Spleen (tissue), 11 donors: ENCODE results near the gene PICK1. TPM values are rescaled to one million over a fixed set of nuclear protein-coding genes. Genes with fewer than 3 reads are reported as not detected.
A peak's percentile ranks its signal among the peaks of the same experiment; 100 is the strongest.

ENCODE experiments used
- DNase-seq: peaks from one replicate; pipeline ENCODE4 v3.0.0-alpha.2; 2020
- H3K27ac ChIP-seq, 8 donors: fragments of 200-600 bp; sonication (generic) in 7 of 8; 1 replicate in 4 of 8; 2 replicates in 4 of 8; pipeline versions ENCODE4 v1.5.0 to v1.8.0; 2016 to 2021; ENCODE audit warnings: inconsistent platforms in 4 of 8, mild to moderate bottlenecking in 4 of 8, moderate library complexity in 1 of 8
- H3K27me3 ChIP-seq, 7 donors: fragments of 200-600 bp; sonication (generic) in 6 of 7; replicated peaks in 1 of 7; 1 replicate in 4 of 7; 2 replicates in 3 of 7; pipeline versions ENCODE4 v1.5.0 to v1.8.0; 2016 to 2021; ENCODE audit warnings: inconsistent platforms in 3 of 7, mild to moderate bottlenecking in 1 of 7
- H3K36me3 ChIP-seq, 6 donors: fragments of 200-600 bp; sonication (generic) in 5 of 6; 1 replicate in 4 of 6; 2 replicates in 2 of 6; pipeline versions ENCODE4 v1.5.0 to v1.8.0; 2016 to 2021; ENCODE audit warnings: inconsistent platforms in 2 of 6
- H3K4me1 ChIP-seq, 6 donors: fragments of 200-600 bp; sonication (generic) in 5 of 6; 1 replicate in 3 of 6; 2 replicates in 3 of 6; pipeline versions ENCODE4 v1.5.0 to v1.8.0; 2016 to 2021; ENCODE audit warnings: inconsistent platforms in 3 of 6
- H3K4me3 ChIP-seq, 8 donors: fragments of 200-600 bp; sonication (generic) in 7 of 8; 1 replicate in 4 of 8; 2 replicates in 4 of 8; pipeline versions ENCODE4 v1.5.0 to v1.8.0; 2016 to 2021; ENCODE audit warnings: inconsistent platforms in 4 of 8, mild to moderate bottlenecking in 4 of 8, moderate library complexity in 2 of 8
- H3K9me3 ChIP-seq, 8 donors: fragments of 200-600 bp; sonication (generic) in 7 of 8; 1 replicate in 4 of 8; 2 replicates in 4 of 8; pipeline versions ENCODE4 v1.5.0 to v1.8.0; 2016 to 2021; ENCODE audit warnings: inconsistent platforms in 4 of 8
- POLR2A ChIP-seq, 3 donors: fragments of 450-650 bp; IDR thresholded peaks; one replicate each; pipeline ENCODE4 v1.5.1; 2017; ENCODE audit warnings: antibody characterized with exemption in 3 of 3, mild to moderate bottlenecking in 1 of 3
- POLR2AphosphoS5 ChIP-seq, 3 donors: sonication (generic); formaldehyde crosslinking; IDR thresholded peaks; one replicate each; pipeline ENCODE4 v1.5.1; 2017; ENCODE audit warnings: antibody characterized with exemption in 3 of 3
- WGBS, 5 donors: extraction: QIAGEN DNeasy Blood & Tissue Kit in 3 of 5; methylation state at CpG; one replicate each; pipeline versions ENCODE4 v1.1.5 to v1.1.7; 2013 to 2018; 5-methylcytosine and 5-hydroxymethylcytosine counted together
- intact Hi-C: fragments of 100-400 bp; cut with DNase I; formaldehyde crosslinking; loops from one replicate; pipeline ENCODE4 v1.15.0; 2023; ENCODE audit warnings: low total_unique reads
- polyA plus RNA-seq, 3 donors: library from polyadenylated mRNA; stranded (reverse); fragments of 200-250 nt; gene quantifications; one replicate each; pipeline ENCODE4 v1.2.1, GENCODE V29; 2013
- total RNA-seq, 7 donors: library from RNA; depleted of rRNA in 3 of 7; stranded (reverse); fragments of >200 nt in 3 of 7; fragmentation: NEBNext Ultra II Directional in 4 of 7; extraction: Animal tissue kit (Norgen Biotek cat#: 25700) in 4 of 7; gene quantifications; one replicate each; pipeline versions ENCODE4 v1.1.0 to v1.2.1, GENCODE V29; 2016 to 2021
- TF ChIP-seq, protein P1 (sequence below), 11 experiments: fragments of 200-600 bp in 7 of 11; fragments of 450-650 bp in 4 of 11; sonication (generic) in 4 of 11; IDR thresholded peaks in 8 of 11; conservative IDR thresholded peaks in 3 of 11; 1 replicate in 7 of 11; 2 replicates in 4 of 11; pipeline versions ENCODE4 v1.4.0 to v1.8.0; 2016 to 2021; ENCODE audit warnings: antibody characterized with exemption in 11 of 11, inconsistent platforms in 4 of 11, mild to moderate bottlenecking in 1 of 11
- donor health status: healthy with polysubstance abuse.
- donor health status: DM: no; HTN: no; CAD: no; lungs with moderate emphysema.
- donor health status: DM: no; HTN: no; CAD: no.
- donor health status: Bipolar disorder and iron deficiency.
- donor health status: healthy.
- donor health status: DM: no; HTN: no; CAD: no.
- donor health status: DM: yes; HTN: yes; CAD: no.

Gene PICK1
- total and polyA plus RNA-seq, 10 donors = 14.9 to 34.2 (median 28.4) TPM

DNA sequence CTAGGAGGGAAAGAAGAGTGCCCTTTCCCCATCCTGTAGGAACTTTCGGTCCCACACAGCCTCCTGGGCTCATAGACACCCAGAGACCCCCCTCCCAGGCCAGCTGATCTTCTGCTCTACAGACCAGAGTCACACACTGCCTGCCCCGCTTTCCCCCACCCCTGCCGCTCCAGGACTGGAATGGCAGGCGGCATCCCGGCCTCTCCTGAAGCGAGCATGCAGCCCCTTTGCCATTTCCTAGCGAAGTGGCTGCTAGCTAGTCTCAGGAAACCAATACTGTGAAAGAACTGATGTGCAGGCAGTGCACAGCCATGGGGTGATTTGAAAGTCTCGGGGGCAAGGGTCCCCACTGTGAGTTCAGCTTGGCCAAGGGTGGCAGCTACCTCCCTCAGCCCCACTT, 8.3 kb downstream of the PICK1 start:
- 96 to 97% (median 97%) methylated on average over 8 of the region's 8 CpGs for WGBS, 5 donors
- H3K4me3 ChIP-seq = no peak overlapping the region
- H3K9me3 ChIP-seq = no peaks in the 10 kb centered on the region
- intact Hi-C loops = loop anchor here (10.0 kb wide), 1 partner anchor 169 kb away; no protein-coding TSS in a partner anchor
- no peak for TF ChIP-seq POLR2A (IDR thresholded peaks at IDR 0.05)
- peak in 1 of 3 donors; percentile 15 for TF ChIP-seq POLR2AphosphoS5 (IDR thresholded peaks at IDR 0.05)
- DNase-seq = no peak
- H3K36me3 ChIP-seq = peaks cover 0 to 98% (median 55%) of the 10 kb centered on the region in 6 donors
- no peak overlapping the region for H3K27ac ChIP-seq
- H3K27me3 ChIP-seq = no peaks in the 10 kb centered on the region
- peaks cover 0 to 23% (median 9%) of the 10 kb centered on the region in 6 donors for H3K4me1 ChIP-seq

DNA sequence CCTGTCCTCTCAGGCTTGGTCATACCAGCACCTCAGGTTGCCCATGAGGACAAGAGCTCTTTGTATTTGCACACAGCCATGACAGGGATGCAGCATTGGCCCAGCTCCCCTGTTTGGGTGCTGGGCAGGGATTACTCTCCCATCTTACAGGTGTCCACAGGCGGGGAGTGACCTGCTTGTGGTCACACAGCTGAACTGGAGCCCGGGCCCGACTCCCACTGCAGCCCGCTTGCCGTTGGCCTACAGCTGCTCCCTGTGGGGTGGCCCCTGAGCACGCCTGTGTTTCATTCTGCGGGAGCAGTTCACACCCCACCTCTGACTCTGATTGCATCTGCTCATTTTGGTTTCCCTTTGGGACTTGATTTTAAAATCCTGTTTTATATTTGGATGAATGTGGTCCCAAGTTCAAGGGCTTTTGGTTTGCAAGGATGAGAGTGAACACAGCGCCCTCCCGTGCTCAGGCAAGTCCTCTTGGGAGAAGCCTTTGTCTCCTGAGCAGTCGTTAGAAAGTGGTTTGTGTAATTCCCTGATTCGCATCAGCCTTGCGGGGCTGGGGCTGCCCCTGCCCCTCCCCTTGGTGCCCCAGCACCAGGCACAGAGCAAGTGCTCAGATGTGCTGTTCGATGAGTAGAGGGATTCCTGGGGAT, 9.3 kb downstream of the PICK1 start:
- H3K27ac ChIP-seq = no peak overlapping the region
- TF ChIP-seq POLR2AphosphoS5 (IDR thresholded peaks at IDR 0.05) = peak in 1 of 3 donors; percentile 28
- TF ChIP-seq, protein P1, sequence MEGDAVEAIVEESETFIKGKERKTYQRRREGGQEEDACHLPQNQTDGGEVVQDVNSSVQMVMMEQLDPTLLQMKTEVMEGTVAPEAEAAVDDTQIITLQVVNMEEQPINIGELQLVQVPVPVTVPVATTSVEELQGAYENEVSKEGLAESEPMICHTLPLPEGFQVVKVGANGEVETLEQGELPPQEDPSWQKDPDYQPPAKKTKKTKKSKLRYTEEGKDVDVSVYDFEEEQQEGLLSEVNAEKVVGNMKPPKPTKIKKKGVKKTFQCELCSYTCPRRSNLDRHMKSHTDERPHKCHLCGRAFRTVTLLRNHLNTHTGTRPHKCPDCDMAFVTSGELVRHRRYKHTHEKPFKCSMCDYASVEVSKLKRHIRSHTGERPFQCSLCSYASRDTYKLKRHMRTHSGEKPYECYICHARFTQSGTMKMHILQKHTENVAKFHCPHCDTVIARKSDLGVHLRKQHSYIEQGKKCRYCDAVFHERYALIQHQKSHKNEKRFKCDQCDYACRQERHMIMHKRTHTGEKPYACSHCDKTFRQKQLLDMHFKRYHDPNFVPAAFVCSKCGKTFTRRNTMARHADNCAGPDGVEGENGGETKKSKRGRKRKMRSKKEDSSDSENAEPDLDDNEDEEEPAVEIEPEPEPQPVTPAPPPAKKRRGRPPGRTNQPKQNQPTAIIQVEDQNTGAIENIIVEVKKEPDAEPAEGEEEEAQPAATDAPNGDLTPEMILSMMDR (IDR thresholded peaks at IDR 0.05 in 8 of 11, conservative IDR thresholded peaks at IDR 0.05 in 3 of 11) = no peak
- WGBS, 5 donors = 77 to 95% (median 89%) methylated on average over 13 of the region's 13 CpGs

DNA sequence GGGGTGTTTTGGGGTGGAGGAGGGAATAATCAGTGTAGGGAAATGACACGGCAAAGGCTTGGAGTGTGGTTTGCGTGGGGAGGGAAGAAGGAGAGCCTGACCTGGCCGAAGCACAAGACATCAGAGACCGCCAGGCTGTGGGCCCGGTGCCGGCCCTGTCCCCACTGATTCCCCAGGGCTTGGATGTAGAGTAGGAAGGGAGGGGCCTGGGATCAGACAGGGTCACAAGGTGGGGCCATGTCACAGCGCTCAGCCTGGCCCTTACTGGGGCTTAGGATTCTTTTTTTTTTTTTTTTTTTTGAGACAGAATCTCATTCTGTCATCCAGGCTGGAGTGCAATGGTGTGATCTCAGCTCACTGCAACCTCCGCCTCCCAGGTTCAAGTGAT, 9.8 kb downstream of the PICK1 start:
- Histone ChIP-seq H3K27ac (no peak overlapping the region), H3K4me1 (peaks cover 0 to 20% (median 9%) of the 10 kb centered on the region in 6 donors), H3K27me3 (no peaks in the 10 kb centered on the region), H3K4me3 (no peak overlapping the region), H3K9me3 (no peaks in the 10 kb centered on the region), H3K36me3 (peaks cover 0 to 98% (median 66%) of the 10 kb centered on the region in 6 donors)
- no peak for DNase-seq
- TF ChIP-seq POLR2AphosphoS5 (IDR thresholded peaks at IDR 0.05) (no peak), POLR2A (IDR thresholded peaks at IDR 0.05) (no peak)
- TF ChIP-seq, protein P1 (IDR thresholded peaks at IDR 0.05 in 8 of 11, conservative IDR thresholded peaks at IDR 0.05 in 3 of 11) = no peak
- intact Hi-C loops = loop anchor here (10.0 kb wide), 1 partner anchor 168 kb away; no protein-coding TSS in a partner anchor
- WGBS, 5 donors = 85 to 93% (median 86%) methylated on average over 8 of the region's 8 CpGs

More for the DNA sequence above, 9.3 kb downstream of the PICK1 start:
- intact Hi-C loops = loop anchor here (10.0 kb wide), 1 partner anchor 168 kb away; no protein-coding TSS in a partner anchor
- no peak overlapping the region for H3K4me3 ChIP-seq
- H3K4me1 ChIP-seq = peaks cover 0 to 23% (median 9%) of the 10 kb centered on the region in 6 donors
- H3K36me3 ChIP-seq = peaks cover 0 to 98% (median 61%) of the 10 kb centered on the region in 6 donors
- no peak for DNase-seq
- H3K27me3 ChIP-seq = no peaks in the 10 kb centered on the region
- H3K9me3 ChIP-seq = no peaks in the 10 kb centered on the region

DNA sequence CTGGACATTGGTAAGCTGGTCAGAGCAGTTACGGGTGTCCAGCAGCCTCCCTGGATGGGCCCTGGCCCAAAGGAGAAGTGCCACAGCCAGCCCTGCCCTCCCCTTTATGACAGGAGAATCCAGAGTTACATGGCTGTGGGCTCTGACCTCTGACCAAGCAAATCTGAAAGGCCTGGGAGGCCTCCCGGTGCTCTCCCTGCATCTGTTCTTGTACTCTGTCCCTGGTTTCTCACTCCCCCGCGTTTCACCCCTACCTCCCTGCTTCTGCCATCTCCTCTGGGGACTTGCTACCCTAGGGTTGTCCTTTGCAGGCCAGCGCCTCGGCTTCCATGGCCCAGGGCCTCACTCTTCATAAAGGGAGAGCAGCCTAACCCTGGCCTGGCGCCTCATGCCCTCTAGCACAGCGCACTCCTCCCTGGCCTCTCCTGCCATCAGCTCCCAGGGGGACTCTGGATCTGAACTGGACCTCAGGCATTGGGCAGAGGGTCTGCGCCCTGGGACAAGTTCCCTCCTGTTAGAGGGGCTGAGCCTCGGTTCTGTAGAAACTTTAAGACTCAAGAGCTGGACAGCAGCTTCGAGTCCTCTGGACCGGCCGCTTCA, 10.7 kb downstream of the PICK1 start:
- intact Hi-C loops = loop anchor here (10.0 kb wide), 1 partner anchor 167 kb away; no protein-coding TSS in a partner anchor
- TF ChIP-seq POLR2AphosphoS5 (IDR thresholded peaks at IDR 0.05) = peak in 1 of 3 donors; percentile 37
- TF ChIP-seq POLR2A (IDR thresholded peaks at IDR 0.05) = no peak
- TF ChIP-seq, protein P1 (IDR thresholded peaks at IDR 0.05 in 8 of 11, conservative IDR thresholded peaks at IDR 0.05 in 3 of 11) = no peak
- H3K27ac ChIP-seq = no peak overlapping the region

More for the DNA sequence above, 10.7 kb downstream of the PICK1 start:
- WGBS, 5 donors = 91 to 97% (median 95%) methylated on average over 8 to 13 of the region's 13 CpGs
- Histone ChIP-seq H3K4me3 (no peak overlapping the region), H3K9me3 (no peaks in the 10 kb centered on the region), H3K27me3 (no peaks in the 10 kb centered on the region), H3K36me3 (peaks cover 0 to 100% (median 75%) of the 10 kb centered on the region in 6 donors), H3K4me1 (peaks cover 0 to 11% (median 5%) of the 10 kb centered on the region in 6 donors)
- no peak for DNase-seq
